Measurements from ENCODE around the gene TRIM58.

Gene TRIM58

DNA sequence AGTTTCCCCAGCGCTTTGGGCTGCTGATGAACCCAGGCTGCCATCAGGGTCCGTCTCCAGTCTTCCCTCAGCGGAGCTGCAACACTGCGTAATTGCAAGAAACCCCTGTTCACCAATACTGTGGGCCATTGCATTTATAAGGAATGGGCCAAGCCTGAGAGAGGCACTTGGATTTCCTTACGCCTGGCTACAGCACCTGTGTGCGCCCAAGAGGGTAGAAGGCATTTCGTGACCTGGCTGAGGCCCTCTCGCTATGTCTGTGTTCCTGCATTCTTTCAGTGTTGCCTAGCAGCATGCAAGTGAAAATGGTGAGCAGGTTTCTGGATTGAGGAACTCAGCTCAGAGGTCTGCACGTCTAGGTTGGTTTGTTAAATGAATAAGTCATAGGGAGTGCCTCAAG, 26.4 kb downstream of the TRIM58 start:
- FAIRE-seq: no peak
- no peak for DNase-seq (ENCODE audit: insufficient read length, low spot score)

DNA sequence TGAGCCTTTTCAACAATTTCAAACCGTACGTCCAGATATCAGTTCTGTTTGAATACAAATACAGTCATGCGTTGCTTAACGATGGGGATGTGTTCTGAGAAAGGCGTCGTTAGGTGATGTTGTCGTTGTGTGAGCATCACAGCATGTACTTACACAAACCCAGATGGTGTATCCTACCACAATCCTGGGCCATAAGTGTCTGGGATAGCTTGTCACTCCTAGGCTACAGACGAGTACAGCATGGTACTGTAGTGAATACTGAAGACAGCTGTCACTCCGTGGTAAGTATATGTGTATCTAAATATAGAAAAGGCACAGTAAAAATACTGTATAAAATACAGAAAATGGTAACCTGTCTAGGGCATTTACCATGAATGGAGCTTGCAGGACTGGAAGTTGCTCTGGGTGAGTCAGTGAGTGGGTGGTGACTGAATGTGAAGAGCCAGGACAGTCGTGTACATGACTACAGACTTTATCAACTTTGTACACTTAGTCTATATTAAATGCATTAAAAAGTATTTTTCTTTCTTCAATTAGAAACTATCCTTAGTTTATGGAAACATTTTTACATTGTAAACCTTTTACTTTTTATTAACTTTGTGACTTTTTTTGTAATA, 27.9 kb downstream of the TRIM58 start:
- DNase-seq (ENCODE audit: insufficient read length, low spot score) (no peak), FAIRE-seq (no peak)

DNA sequence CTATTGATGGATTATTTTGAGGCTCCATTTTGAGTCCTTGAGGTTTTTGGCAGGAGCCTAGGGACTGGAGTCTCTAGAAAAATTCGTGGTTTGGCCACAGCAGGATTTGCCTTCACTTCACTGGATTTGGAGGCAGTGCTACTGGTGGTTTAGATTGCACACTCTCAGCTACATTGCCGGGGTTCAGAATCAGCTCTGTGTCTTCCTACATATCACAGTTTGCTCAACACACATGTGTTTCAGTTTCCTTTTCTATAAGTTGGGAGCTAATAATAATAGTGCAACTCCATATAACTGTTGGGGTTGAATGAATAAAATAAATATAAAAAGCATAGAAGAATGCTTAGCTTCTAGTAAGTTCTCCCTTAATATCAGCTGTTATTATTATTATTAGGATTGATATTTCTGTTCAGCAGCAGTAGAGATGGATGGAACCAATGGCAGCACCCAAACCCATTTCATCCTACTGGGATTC, 38.2 kb downstream of the TRIM58 start, which contains the start of gene OR2W3:
Gene OR2W3 (plus strand): TSS at position 425 of the 475 bp plus-strand sequence. CDS start 0 bp downstream, at position 425.
- DNase-seq (ENCODE audit: insufficient read length, low spot score): no peak
- no peak for FAIRE-seq

DNA sequence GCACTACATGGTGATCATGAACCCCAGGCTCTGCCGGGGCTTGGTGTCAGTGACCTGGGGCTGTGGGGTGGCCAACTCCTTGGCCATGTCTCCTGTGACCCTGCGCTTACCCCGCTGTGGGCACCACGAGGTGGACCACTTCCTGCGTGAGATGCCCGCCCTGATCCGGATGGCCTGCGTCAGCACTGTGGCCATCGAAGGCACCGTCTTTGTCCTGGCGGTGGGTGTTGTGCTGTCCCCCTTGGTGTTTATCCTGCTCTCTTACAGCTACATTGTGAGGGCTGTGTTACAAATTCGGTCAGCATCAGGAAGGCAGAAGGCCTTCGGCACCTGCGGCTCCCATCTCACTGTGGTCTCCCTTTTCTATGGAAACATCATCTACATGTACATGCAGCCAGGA, 39.0 kb downstream of the TRIM58 start:
- FAIRE-seq: no peak
- no peak for DNase-seq (ENCODE audit: insufficient read length, low spot score)

DNA sequence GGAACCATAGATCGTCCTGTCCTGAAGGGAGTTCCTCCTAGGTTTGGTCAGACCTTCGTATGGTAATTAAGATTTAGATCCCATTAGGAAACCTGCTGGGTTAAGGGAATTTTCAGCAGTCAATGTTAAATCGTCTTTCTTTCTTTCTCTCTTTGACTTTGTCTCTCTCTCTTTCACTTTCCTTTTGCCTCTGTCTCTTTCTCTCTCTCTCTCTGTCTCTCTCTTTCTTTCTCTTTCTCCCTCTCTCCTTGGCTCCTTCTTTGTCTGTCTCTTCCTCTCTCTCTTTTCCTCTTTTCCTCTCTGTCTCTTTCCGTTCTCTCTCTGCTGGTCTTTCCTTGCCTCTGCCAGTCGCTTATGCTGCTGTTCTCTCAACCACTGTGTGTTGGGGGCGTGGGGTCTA, 47.1 kb downstream of the TRIM58 start:
- FAIRE-seq (no peak), DNase-seq (ENCODE audit: insufficient read length, low spot score) (no peak)

DNA sequence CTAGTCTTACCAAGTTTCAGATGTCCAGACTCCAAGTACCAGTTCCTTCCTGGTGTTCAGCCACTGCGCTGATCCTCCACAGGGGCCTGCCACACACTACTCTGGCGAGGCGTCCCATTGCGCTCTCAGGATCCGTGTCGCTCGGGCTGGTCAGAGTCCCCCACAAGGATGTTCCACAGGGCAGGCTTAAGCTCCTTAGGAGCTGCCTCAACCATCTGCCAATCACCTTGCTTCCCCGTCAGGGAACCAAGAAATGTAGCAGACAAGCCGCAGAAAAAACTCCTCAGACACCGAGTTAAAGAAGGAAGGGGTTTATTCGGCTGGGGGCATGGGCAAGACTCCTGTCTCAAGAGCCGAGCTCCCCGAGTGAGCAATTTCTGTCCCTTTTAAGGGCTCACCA, 48.2 kb downstream of the TRIM58 start:
- DNase-seq (ENCODE audit: insufficient read length, low spot score) (no peak), FAIRE-seq (no peak)

DNA sequence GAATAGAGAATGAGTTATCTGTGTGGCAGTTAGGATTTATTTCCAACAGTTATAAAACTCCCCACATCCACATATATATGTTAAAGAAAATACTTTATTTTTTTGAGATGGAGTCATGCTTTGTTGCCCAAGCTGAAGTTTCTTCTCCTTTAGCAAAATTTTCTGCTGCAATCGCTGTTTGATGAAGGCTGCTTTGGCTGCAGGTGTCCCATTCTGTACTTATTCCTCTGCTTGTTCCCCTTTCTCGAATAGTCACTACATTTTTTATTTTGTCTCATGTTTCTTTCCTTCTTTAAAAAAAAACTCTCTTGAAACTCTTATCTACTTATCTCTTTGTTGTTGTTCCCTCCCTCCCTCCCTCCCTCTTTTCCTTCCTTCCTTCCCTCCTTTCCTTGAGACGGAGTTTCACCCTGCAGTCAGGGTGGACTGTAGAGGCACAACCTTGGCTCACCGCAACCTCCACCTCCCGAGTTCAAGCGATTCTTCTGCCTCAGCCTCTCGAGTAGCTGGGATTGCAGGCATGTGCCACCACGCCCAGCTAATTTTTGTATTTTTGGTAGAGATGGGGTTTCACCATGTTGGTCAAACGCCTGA, 49.0 kb downstream of the TRIM58 start:
- no peak for DNase-seq (ENCODE audit: insufficient read length, low spot score)
- no peak for FAIRE-seq

DNA sequence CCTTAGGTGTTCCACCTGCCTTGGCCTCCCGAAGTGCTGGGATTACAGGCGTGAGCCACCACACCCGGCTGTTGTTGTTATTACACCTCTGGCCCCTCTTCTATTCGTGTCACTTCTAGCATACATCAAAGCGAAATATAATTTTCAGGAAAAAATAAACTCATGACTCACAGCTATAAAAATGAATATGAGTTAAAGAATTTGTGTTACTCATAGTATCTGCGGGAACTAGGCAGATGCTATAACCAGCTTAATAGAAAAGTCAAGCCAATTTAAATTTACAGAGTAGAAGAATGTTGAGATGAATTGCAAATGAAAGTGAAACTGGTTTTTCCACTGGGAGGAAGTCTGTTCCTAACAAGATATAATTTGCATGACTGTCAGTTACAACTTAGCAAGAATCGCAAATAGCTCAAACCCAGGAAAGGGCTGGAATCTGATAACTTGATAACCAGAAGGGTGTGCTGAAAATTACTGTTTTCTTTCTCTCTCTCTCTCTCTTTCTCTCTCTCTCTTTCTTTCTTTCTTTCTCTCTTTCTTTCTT, 49.6 kb downstream of the TRIM58 start:
- DNase-seq (ENCODE audit: insufficient read length, low spot score) (no peak), FAIRE-seq (no peak)

DNA sequence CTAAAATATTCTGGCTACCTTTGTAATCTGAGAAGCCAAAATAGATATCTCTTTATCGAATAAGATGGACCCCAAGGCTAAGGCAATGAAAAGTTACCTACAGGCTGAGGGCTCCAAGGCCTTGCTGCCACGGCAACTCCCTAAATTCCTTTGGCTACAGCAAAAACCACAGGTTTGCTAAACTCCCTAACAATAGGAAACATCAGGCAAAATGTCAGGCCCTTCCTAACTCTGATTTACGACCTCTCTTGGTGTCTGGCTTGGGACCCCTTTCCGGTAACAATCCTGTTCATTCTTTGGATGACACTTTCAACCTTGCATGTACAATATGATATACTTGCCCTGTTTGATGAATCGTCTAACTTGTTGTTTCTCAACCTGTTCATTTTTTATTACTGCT, 51.8 kb downstream of the TRIM58 start:
- DNase-seq (ENCODE audit: insufficient read length, low spot score) (no peak), FAIRE-seq (no peak)

DNA sequence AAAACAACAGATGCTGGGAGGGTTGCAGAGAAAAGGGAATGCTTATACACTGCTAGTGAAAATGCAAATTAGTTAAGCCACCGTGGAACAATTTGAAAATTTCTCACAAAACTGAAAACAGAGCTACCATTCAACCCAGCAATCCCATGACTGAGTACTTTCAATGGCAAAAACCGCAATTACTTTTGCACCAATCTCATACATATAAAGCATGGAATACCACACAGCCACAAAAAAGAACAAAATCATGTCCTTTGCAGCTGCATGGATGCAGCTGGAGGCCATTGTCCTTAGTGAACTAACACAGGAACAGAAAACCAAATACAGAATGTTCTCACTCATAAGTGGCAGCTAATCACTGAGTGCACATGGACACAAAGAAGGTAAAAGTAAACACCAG, 56.8 kb downstream of the TRIM58 start:
- no peak for FAIRE-seq

DNA sequence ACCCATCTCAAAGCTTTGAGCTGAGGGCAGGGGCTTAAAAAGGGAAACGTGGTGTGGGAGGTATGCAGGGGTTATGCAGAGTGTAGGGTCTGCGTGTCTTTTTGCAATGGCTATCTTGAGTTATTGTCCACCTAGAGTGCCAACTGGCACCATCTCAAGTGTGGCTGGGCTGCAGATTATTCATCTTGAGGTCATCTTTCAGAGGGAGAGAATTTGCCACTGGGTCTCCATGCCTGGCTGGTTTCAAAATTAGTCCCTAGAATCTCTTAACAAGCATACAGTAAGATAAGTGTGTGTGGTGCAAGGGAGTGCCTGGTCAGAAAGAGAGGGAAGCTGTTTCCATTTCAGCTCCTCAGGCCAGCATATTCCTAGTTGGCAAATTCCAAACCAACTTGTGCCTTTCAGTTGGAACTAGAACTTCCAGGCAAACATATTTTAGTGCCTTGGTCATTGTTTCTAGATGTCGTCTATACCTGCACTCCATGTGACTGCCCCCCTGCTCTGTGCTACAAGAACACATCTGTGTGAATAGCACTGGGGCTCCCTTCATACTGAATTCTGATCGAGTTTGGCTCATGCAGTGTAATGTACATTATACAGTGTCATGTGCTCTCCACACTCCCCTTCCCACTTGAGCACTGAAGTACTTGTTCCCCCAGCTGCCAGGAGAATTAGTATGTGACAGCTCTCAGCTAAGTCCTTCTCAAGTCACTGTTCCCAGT, 58.1 kb downstream of the TRIM58 start:
- FAIRE-seq: no peak
- no peak for DNase-seq (ENCODE audit: insufficient read length, low spot score)

More for the DNA sequence above, 56.8 kb downstream of the TRIM58 start:
- DNase-seq (ENCODE audit: insufficient read length, low spot score): no peak

DNA sequence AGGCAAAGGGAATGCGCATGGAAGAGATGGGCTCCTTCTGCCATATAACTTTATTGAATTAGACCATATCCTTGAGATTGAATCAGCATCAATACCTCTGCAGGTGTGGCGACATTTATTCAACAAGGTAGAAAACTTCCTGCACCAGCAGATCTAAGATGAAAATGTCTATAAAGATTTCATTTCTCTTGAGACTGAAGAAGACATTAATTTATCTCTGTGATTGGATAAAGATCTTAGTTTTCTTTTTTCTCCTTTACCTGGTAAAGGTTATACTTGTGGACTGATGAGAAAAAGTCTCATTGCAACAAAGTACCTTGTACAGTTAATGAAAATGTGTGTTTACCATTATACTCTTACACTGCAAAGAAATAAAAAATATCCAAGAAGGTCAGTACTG, 63.0 kb downstream of the TRIM58 start, which contains the start of gene OR2T8:
Gene OR2T8 (plus strand): TSS at position 301 of the 400 bp plus-strand sequence. CDS start 766 bp downstream, outside the sequence.
- DNase-seq (ENCODE audit: insufficient read length, low spot score) (no peak), FAIRE-seq (no peak)

DNA sequence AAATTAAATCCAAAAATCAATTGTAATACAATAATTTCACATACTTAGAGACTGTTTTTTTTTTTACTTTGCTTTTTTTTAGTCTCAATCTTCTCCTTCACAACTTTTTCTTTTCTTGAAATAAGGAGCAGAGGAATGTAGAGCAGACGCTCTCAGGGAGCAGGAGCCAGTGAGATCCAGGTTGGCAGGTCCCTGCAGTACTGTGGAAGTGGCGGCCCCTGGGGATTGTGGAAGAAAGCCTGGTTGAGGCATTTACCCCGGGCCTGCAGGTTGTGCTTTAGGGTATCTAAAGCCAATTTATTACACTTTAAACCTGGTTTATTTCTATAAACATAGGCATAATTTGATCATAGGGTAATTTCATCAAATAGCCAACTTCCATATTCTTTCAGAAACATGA, 67.0 kb downstream of the TRIM58 start:
- no peak for DNase-seq (ENCODE audit: insufficient read length, low spot score)
- FAIRE-seq: no peak

DNA sequence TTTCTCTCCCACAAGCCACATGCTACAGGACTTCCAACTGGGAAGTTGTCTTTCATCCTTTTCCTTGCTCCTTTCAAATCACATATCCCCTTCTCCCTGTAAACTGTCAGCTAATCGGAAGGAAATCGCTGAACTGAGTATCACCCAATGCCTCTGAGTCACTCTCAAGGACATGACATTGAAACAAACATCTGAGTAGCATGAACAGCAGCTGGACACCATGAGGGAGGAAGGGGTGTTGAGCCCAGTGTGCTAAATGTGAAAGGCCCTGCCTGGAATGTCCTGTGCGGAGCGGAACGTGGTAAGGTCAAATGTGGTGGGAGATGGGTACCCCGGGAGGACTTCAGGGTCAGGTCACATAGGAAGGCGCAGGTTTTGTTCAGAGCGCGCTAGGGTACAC, 67.9 kb downstream of the TRIM58 start, which contains the start of gene OR2AJ1:
Gene OR2AJ1 (plus strand): TSS at position 22 of the 400 bp plus-strand sequence. CDS start 8,880 bp downstream, outside the sequence.
- DNase-seq (ENCODE audit: insufficient read length, low spot score): no peak

More for the DNA sequence above, 67.9 kb downstream of the TRIM58 start, which contains the start of gene OR2AJ1:
- FAIRE-seq: no peak
